Measurements from ENCODE around the gene ZNF417.

The ZNF417 gene

GRCh38 chr19:57916168-57916995 lies at the start of gene ZNF417:
Gene ZNF417, minus strand, starts transcription at chr19:57916592. Its CDS starts 181 bp downstream, at chr19:57916411.
- peak; percentile 95 for DNase-seq (ENCODE audit: low spot score)

GRCh38 chr19:57964761-57965160 lies 48.4 kb upstream of the ZNF417 start:
- DNase-seq (ENCODE audit: low spot score): no peak

GRCh38 chr19:57961785-57962184 lies 45.4 kb upstream of the ZNF417 start:
- no peak for DNase-seq (ENCODE audit: low spot score)

- DNase-seq (ENCODE audit: low spot score): no peak
These were observed 38.6 kb upstream of the ZNF417 start for GRCh38 chr19:57954996-57955395.

GRCh38 chr19:57949702-57950101 lies 33.3 kb upstream of the ZNF417 start:
- no peak for DNase-seq (ENCODE audit: low spot score)

GRCh38 chr19:57949296-57949695 lies 32.9 kb upstream of the ZNF417 start:
- DNase-seq (ENCODE audit: low spot score): no peak

- DNase-seq (ENCODE audit: low spot score): peak; percentile 98
These were observed 31.2 kb upstream of the ZNF417 start, which contains the start of gene ZNF256 for GRCh38 chr19:57947419-57948134. Gene ZNF256, minus strand, starts transcription at chr19:57947706. Its CDS starts 232 bp downstream, at chr19:57947474.

GRCh38 chr19:57947088-57947418 lies 30.7 kb upstream of the ZNF417 start:
- DNase-seq (ENCODE audit: low spot score): no peak

GRCh38 chr19:57946316-57946715 lies 29.9 kb upstream of the ZNF417 start:
- DNase-seq (ENCODE audit: low spot score): no peak

GRCh38 chr19:57941593-57941992 lies 25.2 kb upstream of the ZNF417 start:
- DNase-seq (ENCODE audit: low spot score): no peak

GRCh38 chr19:57935731-57936130 lies 19.3 kb upstream of the ZNF417 start:
- no peak for DNase-seq (ENCODE audit: low spot score)

- peak; percentile 78 for DNase-seq (ENCODE audit: low spot score)
These were observed 18.7 kb upstream of the ZNF417 start, which contains the start of gene ZNF418 for GRCh38 chr19:57934820-57935665. Gene ZNF418, minus strand, starts transcription at chr19:57935402. Its CDS starts 1,580 bp downstream, at chr19:57933822.

GRCh38 chr19:57927587-57927986 lies 11.2 kb upstream of the ZNF417 start:
- DNase-seq (ENCODE audit: low spot score): no peak

- DNase-seq (ENCODE audit: low spot score): no peak
These were observed 1.9 kb downstream of the ZNF417 start for GRCh38 chr19:57914531-57914930.

GRCh38 chr19:57907394-57907793 lies 9.0 kb downstream of the ZNF417 start:
- no peak for DNase-seq (ENCODE audit: low spot score)

GRCh38 chr19:57905258-57905657 lies 11.1 kb downstream of the ZNF417 start:
- no peak for DNase-seq (ENCODE audit: low spot score)

- no peak for DNase-seq (ENCODE audit: low spot score)
These were observed 12.7 kb downstream of the ZNF417 start for GRCh38 chr19:57903618-57904184.

- no peak for DNase-seq (ENCODE audit: low spot score)
These were observed 16.1 kb downstream of the ZNF417 start for GRCh38 chr19:57900311-57900710.

GRCh38 chr19:57890706-57891105 lies 25.7 kb downstream of the ZNF417 start:
- peak; percentile 33 for DNase-seq (ENCODE audit: low spot score)

GRCh38 chr19:57888560-57889231 lies 27.7 kb downstream of the ZNF417 start, which contains the start of gene ZNF814:
Gene ZNF814, minus strand, starts transcription at chr19:57889037. Its CDS starts 235 bp downstream, at chr19:57888802.
- peak; percentile 70 for DNase-seq (ENCODE audit: low spot score)

- DNase-seq (ENCODE audit: low spot score): peak; percentile 9
These were observed 28.3 kb downstream of the ZNF417 start for GRCh38 chr19:57888107-57888559.

All from AG20443 (cell line).